Psoas muscle (tissue), 8 donors: ENCODE data around the gene PPP2R5A. TPM values are rescaled to one million over a fixed set of nuclear protein-coding genes. Genes with fewer than 3 reads are reported as not detected.

Source experiments
- ATAC-seq, 4 donors: fragments of 200-7000 bp; cut with Tn5 transposase; one replicate each; pipeline ENCODE4 v1.9.1; 2020; ENCODE audit warnings: moderate library complexity in 3 of 4, mild to moderate bottlenecking in 2 of 4
- DNase-seq, 2 donors: peaks; one replicate each; pipeline ENCODE4 v3.0.0-alpha.2; 2020
- H3K27ac ChIP-seq: fragments of 200-600 bp; one replicate; pipeline ENCODE4 v1.8.0; 2022
- H3K27me3 ChIP-seq, 3 donors: fragments of 200-600 bp in 1 of 3; one replicate each; pipeline versions ENCODE4 v1.6.1 to v1.8.0; 2013 to 2022; ENCODE audit warnings: low read length in 2 of 3, mild to moderate bottlenecking in 2 of 3, moderate library complexity in 1 of 3; ENCODE audit not compliant: insufficient read depth in 3 of 3
- H3K36me3 ChIP-seq, 2 donors: fragments of 200-600 bp in 1 of 2; one replicate each; pipeline versions ENCODE4 v1.6.1 to v1.8.0; 2013 to 2022; ENCODE audit warnings: low read depth in 1 of 2, mild to moderate bottlenecking in 1 of 2, moderate library complexity in 1 of 2; ENCODE audit not compliant: insufficient read depth in 1 of 2
- H3K4me1 ChIP-seq: fragments of 200-600 bp; one replicate; pipeline ENCODE4 v1.8.0; 2022
- H3K4me3 ChIP-seq: fragments of 200-600 bp; one replicate; pipeline ENCODE4 v1.8.0; 2022; ENCODE audit warnings: mild to moderate bottlenecking
- H3K9me3 ChIP-seq: fragments of 200-600 bp; one replicate; pipeline ENCODE4 v1.8.0; 2022
- WGBS, 3 donors: extraction: QIAGEN DNeasy Blood & Tissue Kit; methylation state at CpG; one replicate each; pipeline versions ENCODE4 v1.1.6 to v1.1.7; 2013; 5-methylcytosine and 5-hydroxymethylcytosine counted together
- intact Hi-C, 2 donors: fragments of 100-400 bp; cut with DNase I; formaldehyde crosslinking; loops; one replicate each; pipeline versions ENCODE4 v1.11.0 to v1.14.2; 2022
- polyA plus RNA-seq, 3 donors: library from polyadenylated mRNA; stranded (reverse); fragments of 200-250 nt; gene quantifications; one replicate each; pipeline ENCODE4 v1.2.3, GENCODE V29; 2013
- total RNA-seq, 4 donors: library from RNA; stranded (reverse); fragmentation: NEBNext Ultra II Directional in 2 of 4; extraction: Animal tissue kit (Norgen Biotek cat#: 25700) in 2 of 4; gene quantifications; one replicate each; pipeline versions ENCODE4 v1.2.1 to v1.2.4, GENCODE V29; 2021 to 2023
- TF ChIP-seq, protein P1 (sequence below): fragments of 200-600 bp; IDR thresholded peaks from one replicate; pipeline ENCODE4 v1.8.0; 2022; ENCODE audit warnings: antibody characterized with exemption
- donor health status: healthy with polysubstance abuse.
- donor health status: DM: no; HTN: no; CAD: no; lungs with moderate emphysema.
- donor health status: Bipolar disorder and iron deficiency.
- donor health status: healthy.
- donor health status: DM: yes; HTN: yes; CAD: no.
- donor health status: DM: no; HTN: no; CAD: no.
- donor health status: DM: no; HTN: no; CAD: no.
- donor health status: DM: yes; HTN: yes; CAD: no.

The PPP2R5A gene
- total and polyA plus RNA-seq, 7 donors = 27.7 to 55.1 (median 29.7) TPM

DNA sequence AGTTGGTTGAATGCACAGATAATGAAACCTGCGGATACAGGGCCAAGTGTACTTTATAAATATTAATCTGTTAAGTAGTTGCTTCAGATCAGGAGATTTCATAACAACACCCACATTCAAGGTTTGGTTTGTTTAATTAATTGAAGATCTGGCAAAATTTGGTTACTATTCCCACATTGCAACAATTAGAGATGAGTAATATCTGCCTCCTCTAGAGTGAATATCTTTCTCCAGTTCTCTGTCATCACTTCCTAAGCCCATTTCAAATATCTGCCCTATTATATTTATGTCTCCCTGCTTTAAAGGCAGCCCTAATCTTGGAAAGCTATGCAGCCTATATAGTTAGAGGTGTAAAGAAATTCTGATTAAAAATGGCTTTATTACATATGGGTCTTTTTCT lies 61.4 kb downstream of the PPP2R5A start:
- 92 to 97% (median 96%) methylated on average over 1 of the region's 1 CpG for WGBS, 3 donors
- Histone ChIP-seq H3K36me3 (peaks cover 0 to 63% of the 10 kb centered on the region in 2 donors), H3K4me3 (no peak overlapping the region), H3K27me3 (no peaks in the 10 kb centered on the region), H3K27ac (no peak overlapping the region), H3K4me1 (no peaks in the 10 kb centered on the region), H3K9me3 (no peaks in the 10 kb centered on the region)
- no peak for DNase-seq
- TF ChIP-seq, protein P1, sequence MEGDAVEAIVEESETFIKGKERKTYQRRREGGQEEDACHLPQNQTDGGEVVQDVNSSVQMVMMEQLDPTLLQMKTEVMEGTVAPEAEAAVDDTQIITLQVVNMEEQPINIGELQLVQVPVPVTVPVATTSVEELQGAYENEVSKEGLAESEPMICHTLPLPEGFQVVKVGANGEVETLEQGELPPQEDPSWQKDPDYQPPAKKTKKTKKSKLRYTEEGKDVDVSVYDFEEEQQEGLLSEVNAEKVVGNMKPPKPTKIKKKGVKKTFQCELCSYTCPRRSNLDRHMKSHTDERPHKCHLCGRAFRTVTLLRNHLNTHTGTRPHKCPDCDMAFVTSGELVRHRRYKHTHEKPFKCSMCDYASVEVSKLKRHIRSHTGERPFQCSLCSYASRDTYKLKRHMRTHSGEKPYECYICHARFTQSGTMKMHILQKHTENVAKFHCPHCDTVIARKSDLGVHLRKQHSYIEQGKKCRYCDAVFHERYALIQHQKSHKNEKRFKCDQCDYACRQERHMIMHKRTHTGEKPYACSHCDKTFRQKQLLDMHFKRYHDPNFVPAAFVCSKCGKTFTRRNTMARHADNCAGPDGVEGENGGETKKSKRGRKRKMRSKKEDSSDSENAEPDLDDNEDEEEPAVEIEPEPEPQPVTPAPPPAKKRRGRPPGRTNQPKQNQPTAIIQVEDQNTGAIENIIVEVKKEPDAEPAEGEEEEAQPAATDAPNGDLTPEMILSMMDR = no peak
- ATAC-seq = no peak
- intact Hi-C loops = no loop called here

DNA sequence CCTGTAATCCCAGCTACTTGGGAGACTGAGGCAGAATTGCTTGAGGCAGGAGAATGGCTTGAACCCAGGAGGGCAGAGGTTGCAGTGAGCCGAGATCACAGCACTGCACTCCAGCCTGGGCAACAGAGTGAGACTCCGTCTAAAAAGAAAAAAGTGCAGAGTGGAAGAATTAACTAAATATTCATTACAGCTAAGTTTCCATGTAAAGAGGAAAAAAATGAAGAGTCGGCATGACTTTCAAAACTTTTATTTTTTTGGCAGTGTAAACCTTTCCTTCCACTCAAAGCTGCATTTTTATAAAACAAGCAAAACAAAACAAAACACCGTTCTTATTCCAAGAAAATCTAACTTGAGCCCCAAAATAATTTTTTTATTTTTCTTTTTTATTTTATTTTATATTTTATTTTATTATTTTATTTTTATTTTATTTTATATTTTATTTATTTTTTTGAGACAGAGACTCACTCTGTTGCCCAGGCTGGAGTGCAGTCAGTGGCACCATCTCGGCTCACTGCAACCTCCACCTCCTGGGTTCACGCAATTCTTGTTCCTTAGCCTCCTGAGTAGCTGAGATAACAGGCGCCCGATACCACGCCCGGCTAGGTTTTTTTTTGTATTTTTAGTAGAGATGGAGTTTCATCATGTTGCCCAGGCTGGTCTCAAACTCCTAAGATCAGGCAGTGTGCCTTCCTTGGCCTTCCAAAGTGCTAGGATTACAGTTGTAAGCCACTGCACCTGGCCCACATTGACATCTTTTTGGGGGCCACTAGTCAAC lies 66.6 kb downstream of the PPP2R5A start:
- DNase-seq = no peak
- Histone ChIP-seq H3K36me3 (peaks cover 2 to 84% of the 10 kb centered on the region in 2 donors), H3K4me1 (no peaks in the 10 kb centered on the region), H3K9me3 (no peaks in the 10 kb centered on the region), H3K27ac (no peak overlapping the region), H3K27me3 (no peaks in the 10 kb centered on the region), H3K4me3 (no peak overlapping the region)
- 86 to 91% (median 89%) methylated on average over 10 of the region's 10 CpGs for WGBS, 3 donors
- ATAC-seq = no peak
- TF ChIP-seq, protein P1 = no peak
- intact Hi-C loops = no loop called here

GRCh38 chr1:212353181-212353580 lies 68.0 kb downstream of the PPP2R5A start:
- H3K27me3 ChIP-seq = no peaks in the 10 kb centered on the region
- no peak overlapping the region for H3K27ac ChIP-seq
- H3K36me3 ChIP-seq = peaks cover 5 to 84% of the 10 kb centered on the region in 2 donors
- DNase-seq = no peak
- WGBS, 3 donors = 77 to 90% (median 89%) methylated on average over 2 of the region's 2 CpGs
- TF ChIP-seq, protein P1 = no peak
- intact Hi-C loops = no loop called here
- H3K9me3 ChIP-seq = no peaks in the 10 kb centered on the region
- no peaks in the 10 kb centered on the region for H3K4me1 ChIP-seq
- H3K4me3 ChIP-seq = no peak overlapping the region
- peak in 2 of 4 donors; percentile 48 to 62 for ATAC-seq

GRCh38 chr1:212354464-212354863 lies 69.3 kb downstream of the PPP2R5A start:
- no peak for ATAC-seq
- no peak overlapping the region for H3K4me3 ChIP-seq
- intact Hi-C loops = no loop called here
- no peaks in the 10 kb centered on the region for H3K9me3 ChIP-seq
- H3K27me3 ChIP-seq = no peaks in the 10 kb centered on the region
- peaks cover 5 to 84% of the 10 kb centered on the region in 2 donors for H3K36me3 ChIP-seq
- WGBS, 3 donors = 65 to 94% (median 92%) methylated on average over 3 of the region's 3 CpGs
- no peak overlapping the region for H3K27ac ChIP-seq
- DNase-seq = no peak
- H3K4me1 ChIP-seq = no peaks in the 10 kb centered on the region
- TF ChIP-seq, protein P1 = no peak
